GM18519 (cell line): ENCODE results near the gene ELP6.
"Not testable (repeated sequence)": the region's sequence is repeated elsewhere in the genome, so short reads cannot be mapped to it uniquely, and the experiment has no call there.

ENCODE experiments used
- ATAC-seq: cut with Tn5 transposase; IDR thresholded peaks from one replicate; pipeline ENCODE4 v1.9.1; 2021; ENCODE audit warnings: mild to moderate bottlenecking, moderate library complexity; ENCODE audit not compliant: unreplicated experiment, low FRiP score

ELP6 gene

GRCh38 chr3:47515100-47515499, 1.6 kb upstream of the ELP6 start:
- ATAC-seq, result no peak

DNA sequence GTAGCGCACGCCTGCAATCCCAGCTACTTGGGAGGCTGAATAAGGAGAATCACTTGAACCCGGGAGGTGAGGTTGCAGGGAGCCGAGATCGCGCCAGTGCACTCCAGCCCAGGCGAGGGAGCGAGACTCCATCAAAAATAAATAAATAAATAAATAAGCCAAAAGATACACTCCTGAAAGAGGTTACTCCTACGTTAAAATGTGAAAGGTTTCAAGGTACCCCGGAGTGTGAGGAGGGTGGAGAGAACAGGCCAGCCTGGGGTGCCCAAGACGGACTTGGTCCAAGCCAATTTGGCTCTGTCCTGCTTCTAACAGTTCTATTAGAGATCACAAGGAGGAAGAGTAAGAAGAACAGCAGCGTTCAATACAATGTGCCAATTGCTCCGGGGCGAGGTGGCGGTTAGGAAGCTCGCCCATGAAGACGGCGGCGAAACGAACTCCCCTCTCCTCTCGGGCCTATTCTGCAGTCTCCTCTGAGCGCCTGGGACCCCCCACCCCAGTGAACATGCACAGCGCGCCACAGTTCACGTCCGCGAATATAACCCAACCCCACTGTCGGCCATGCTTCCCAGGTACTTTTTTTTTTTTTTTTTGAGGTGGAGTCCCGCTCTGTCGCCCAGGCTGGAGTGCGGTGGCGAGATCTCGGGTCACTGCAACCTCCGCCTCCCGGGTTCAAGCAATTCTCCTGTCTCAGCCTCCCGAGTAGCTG, 942 bp downstream of the ELP6 start:
- ATAC-seq, result no peak

DNA sequence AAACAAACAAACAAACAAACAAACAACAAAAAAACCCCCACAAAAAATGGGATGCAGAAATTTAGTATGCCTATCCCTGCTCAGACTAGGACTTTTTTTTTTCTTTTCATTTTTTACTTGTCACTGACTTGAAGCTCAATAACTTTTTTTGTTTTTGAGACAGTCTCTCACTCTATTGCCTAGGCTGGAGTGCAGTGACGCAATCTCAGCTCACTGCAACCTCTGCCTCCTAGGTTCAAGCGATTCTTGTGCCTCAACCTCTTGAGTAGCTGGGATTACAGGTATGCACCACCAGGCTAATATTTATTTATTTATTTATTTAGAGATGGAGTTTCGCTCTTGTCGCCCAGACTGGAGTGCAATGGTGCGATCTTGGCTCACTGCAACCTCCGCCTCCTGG, 8.2 kb downstream of the ELP6 start:
- ATAC-seq, result not testable (repeated sequence)

DNA sequence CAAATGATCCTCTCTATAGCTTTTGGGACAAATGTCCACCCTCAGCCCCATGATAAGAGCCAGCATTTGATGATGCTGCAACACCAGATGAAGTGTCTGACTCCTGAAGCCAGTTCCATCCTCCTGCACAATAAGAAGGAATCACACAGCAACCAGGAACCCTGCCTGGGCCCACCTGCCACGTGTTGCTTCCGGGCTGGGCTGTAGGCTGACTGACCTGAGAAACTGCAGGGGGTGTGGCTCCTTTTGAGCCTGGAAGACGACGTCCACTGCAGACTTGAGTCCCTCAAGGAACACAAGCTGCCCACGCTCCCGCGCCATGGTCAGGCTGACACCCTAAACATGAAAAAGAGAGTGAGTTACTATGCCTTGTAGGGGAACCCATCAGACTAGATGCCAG, 9.4 kb downstream of the ELP6 start:
- no peak for ATAC-seq

GRCh38 chr3:47503033-47503432, 10.5 kb downstream of the ELP6 start:
- ATAC-seq, result no peak

DNA sequence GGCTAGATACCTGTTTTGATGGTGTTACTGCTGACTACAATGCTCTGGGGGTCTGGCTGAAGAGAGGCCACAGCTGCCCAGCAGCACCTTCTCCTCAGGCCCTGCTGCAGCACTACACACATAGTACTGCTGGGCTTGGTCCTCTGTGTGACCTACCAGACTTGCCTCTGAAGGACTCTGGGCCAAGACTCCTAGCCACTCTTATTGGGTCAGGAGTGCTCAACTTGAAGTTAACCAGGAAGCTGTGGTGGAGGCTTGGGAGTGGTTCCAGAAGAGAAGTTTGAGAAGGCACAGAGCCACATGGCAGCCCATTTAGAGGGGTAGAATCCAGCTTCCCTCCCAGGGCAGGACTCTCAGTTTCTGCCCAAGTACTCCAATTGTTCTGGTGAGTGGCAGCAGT, 16.6 kb downstream of the ELP6 start:
- ATAC-seq, result no peak

- ATAC-seq, result no peak
Measured at GRCh38 chr3:47495886-47496285, 17.6 kb downstream of the ELP6 start.

DNA sequence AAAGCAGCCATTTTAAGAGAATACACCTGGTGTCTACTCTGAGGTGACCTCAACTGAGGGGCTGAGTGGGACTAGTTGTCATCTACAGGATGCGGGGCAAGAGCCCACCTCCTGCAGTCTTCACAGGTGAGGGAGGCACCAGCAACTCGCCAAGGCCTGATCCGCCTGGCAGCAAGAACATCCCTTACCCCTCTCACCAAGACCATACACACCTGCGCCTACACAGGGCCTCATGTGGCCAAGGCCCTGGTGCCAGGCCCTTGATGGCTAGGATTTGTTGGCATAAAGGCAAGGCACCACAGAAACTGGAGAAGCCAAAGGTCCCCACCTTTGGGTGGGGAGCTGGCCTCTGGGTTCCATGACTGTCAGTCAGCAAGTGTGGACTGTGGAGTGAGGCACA, 18.4 kb downstream of the ELP6 start:
- no peak for ATAC-seq

GRCh38 chr3:47491777-47492176, 21.7 kb downstream of the ELP6 start:
- ATAC-seq, result no peak

GRCh38 chr3:47491186-47491585, 22.3 kb downstream of the ELP6 start:
- ATAC-seq, result no peak

GRCh38 chr3:47487265-47487664, 26.2 kb downstream of the ELP6 start:
- no peak for ATAC-seq

DNA sequence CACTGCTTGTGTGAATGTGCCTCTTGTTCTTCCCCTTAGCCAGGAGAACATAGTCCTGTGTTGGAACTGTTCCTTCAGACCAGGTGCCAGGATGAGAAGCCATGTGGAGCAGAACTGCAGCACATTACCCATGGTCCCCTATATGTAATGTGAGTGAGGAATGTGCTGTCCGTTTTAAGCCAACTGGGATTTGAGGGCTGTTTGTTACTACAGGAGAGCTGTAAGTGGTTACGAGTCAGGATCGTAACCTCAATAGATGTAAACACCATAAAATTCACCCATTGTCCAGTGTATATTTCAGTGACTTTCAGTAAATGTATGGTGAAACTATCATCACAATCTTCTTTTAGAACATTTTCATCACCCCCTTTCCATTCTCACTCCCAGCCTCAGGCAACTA, 27.7 kb downstream of the ELP6 start:
- ATAC-seq, result no peak

DNA sequence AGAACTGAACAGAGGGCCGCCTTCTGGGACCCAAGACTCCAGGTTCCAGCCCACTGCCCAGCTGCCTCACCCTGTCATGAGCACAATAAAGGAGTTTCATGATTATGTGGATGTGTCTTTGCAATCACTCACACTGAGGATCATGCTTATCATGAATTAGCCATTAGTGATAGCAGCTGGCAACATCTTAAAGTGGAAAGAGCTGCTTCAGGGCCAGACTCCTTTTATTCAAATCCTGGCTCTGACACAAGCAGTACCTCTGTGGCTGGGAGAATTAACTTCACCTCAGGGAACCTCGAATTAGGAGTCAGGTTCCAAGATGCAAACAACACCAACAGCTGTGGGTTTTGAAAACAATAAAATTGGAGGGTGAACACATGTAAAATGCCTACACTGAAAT, 31.1 kb downstream of the ELP6 start:
- no peak for ATAC-seq

DNA sequence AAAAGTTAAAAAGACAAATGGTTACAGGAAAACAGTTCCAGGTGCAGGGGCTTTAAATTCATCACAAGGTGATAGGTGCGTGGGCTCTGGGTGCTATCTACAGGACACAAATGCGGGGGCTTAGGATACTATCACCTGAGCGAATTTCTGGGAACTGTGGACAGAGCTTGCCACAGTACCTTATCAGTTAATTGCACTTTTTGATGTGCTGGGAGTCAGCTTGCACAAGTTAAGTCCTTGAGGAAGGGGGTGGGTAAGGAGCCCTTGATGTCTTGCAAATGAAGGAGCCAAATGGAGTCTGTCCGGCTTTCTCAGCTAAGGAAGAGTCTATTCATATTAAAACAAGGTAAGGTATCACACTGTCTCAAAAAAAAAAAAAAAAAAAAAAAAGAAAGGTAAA, 31.7 kb downstream of the ELP6 start:
- not testable (repeated sequence) for ATAC-seq

DNA sequence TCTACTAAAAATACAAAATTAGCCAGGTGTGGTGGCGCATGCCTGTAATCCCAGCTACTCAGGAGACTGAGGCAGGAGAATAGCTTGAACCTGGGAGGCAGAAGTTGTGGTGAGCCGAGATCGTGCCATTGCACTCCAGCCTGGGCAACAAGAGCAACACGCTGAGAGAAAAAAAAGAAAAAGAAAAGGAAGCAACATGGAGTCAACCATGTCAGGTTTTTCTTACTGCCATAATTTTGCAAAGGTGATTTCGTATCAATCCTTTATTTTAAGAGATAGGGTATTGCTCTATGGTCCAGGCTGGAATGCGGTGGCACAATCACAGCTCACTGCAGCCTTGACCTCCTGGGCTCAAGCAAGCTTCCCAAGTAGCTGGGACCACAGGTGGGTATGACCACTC, 33.2 kb downstream of the ELP6 start:
- not testable (repeated sequence) for ATAC-seq

GRCh38 chr3:47479826-47480160, 33.7 kb downstream of the ELP6 start:
- ATAC-seq, result no peak

- no peak for ATAC-seq
Measured at GRCh38 chr3:47478022-47478421, 35.5 kb downstream of the ELP6 start.

GRCh38 chr3:47476644-47477199, 36.8 kb downstream of the ELP6 start:
- ATAC-seq, result no peak

GRCh38 chr3:47476330-47476626, 37.2 kb downstream of the ELP6 start:
- no peak for ATAC-seq

GRCh38 chr3:47475570-47476329, 37.8 kb downstream of the ELP6 start, which contains the start of gene SCAP:
Gene SCAP (minus strand): TSS chr3:47475941. CDS start chr3:47442993, 32,948 bp downstream.
- peak; percentile 78 for ATAC-seq

GRCh38 chr3:47475029-47475569, 38.4 kb downstream of the ELP6 start:
- ATAC-seq, result no peak

DNA sequence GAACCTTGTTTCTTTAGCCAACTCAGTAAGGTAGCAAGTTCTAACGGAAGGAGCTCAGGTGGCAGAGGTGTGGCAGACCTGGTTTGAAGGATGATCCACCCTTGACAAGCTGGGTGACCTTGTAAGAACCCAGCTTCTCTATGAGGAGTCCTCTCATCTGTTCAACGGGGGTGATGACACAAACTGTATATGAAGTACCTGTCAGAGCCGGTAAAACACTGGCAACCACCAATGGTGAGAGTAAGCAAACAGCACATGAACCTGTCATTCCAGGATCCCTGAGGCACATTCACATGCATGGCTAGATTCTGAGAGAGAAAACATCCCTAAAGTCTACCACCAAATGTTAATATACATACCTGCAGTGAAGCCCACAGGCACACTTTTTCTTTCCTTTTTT, 40.1 kb downstream of the ELP6 start:
- ATAC-seq, result no peak
